ENCODE data around the gene WHRN. TPM values are rescaled to one million over a fixed set of nuclear protein-coding genes. Genes with fewer than 3 reads are reported as not detected.

WHRN gene
- total and polyA plus RNA-seq, 2 of the 8 experiments (the other 6 are each of a cell fraction or from before 2014, with no cell fraction given), result 4.4 to 7.7 TPM

GRCh38 chr9:114513055-114513958, 8.0 kb upstream of the WHRN start (continued):
- TF ChIP-seq SIN3A (conservative IDR thresholded peaks at IDR 0.05 in 1 of 2, IDR thresholded peaks at IDR 0.05 in 1 of 2; ENCODE audit: low read depth in 1 of 2, low read length in 2 of 2), result no peak
- no peak for TF ChIP-seq CHD2 (IDR thresholded peaks at IDR 0.05; ENCODE audit: low read length)
- TF ChIP-seq GTF2F1 (IDR thresholded peaks at IDR 0.05; ENCODE audit: borderline replicate concordance, low read depth, low read length), result no peak
- no peak for TF ChIP-seq ATF3 (IDR thresholded peaks at IDR 0.05; ENCODE audit: insufficient read depth, low read depth, low read length)
- no peak for TF ChIP-seq E2F6 (IDR thresholded peaks at IDR 0.05)

All from H1 (cell line).